GM21717 (cell line): Measurements from ENCODE around the gene KCNT1.

ENCODE experiments used
- ATAC-seq: cut with Tn5 transposase; IDR thresholded peaks from one replicate; pipeline ENCODE4 v1.9.1; 2021; ENCODE audit warnings: mild to moderate bottlenecking, moderate library complexity; ENCODE audit not compliant: unreplicated experiment

The KCNT1 gene

GRCh38 chr9:135743546-135744332 is 41.8 kb downstream of the KCNT1 start:
- ATAC-seq: no peak

- no peak for ATAC-seq
Observed at GRCh38 chr9:135744333-135745070, 42.5 kb downstream of the KCNT1 start.

- no peak for ATAC-seq
Observed at GRCh38 chr9:135745189-135745588, 43.2 kb downstream of the KCNT1 start.

GRCh38 chr9:135745686-135746324 is 43.8 kb downstream of the KCNT1 start:
- ATAC-seq: no peak

- ATAC-seq: no peak
Observed at GRCh38 chr9:135746565-135746964, 44.6 kb downstream of the KCNT1 start.

GRCh38 chr9:135747311-135747710 is 45.3 kb downstream of the KCNT1 start:
- no peak for ATAC-seq

DNA sequence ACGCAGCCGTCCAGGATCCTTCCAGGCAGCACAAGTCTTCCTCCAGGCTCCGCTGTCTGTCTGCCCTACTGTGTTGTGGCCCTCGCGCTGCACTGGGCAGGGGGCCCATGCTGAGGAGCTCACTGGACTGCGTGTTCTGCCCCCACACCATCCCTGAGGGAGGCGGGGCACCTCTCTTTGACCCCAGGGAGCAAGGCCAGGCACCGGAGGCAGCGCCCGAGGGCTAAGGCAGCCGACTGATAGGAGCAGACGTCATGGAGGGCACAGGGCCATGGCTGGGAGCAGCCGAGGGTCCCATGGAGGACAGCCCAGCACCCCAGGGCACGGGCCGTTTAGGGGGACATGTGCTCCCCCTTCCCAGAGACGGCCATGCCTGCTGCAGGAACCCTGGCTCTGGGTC is 46.7 kb downstream of the KCNT1 start:
- no peak for ATAC-seq

GRCh38 chr9:135749171-135750045 is 47.4 kb downstream of the KCNT1 start:
- no peak for ATAC-seq

DNA sequence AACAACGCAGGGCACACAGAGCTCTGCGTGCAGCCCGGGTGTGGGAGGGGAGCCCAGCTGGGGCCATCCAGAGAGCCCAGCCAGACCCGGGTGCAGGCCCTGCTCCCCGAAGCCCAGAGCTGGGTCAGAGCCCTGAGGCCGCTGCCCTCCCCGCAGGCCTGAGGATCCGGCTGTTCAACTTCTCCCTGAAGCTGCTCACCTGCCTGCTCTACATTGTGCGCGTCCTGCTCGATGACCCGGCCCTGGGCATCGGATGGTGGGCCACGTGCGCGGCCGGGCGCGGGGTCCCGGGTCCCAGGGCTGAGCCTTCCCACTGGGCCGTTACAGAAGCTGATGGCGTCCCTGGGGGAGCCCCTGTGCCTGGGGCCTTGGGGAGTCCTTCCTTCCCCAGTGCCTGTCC is 48.8 kb downstream of the KCNT1 start:
- no peak for ATAC-seq

DNA sequence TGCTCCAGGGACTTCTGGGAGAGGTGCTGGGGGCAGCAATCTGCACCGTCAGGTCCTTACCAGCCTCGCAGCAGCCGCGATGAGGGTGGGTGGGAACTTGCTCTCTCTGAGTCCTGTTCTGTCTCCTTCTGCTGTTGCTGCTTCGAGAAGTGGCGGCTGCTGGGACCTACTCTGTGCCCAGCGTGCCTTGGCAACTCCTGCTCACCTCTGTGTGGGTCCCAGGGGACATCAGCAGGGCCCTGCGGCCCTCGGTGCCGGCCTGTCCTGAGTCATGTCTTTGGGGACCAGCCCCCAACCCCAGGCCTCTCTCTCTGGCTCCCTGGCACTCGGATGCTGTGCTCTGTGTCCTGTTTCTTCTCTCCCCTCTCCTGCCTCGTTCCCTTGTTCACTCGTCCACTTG is 49.5 kb downstream of the KCNT1 start:
- ATAC-seq: no peak

- no peak for ATAC-seq
Observed at GRCh38 chr9:135752281-135753204, 50.6 kb downstream of the KCNT1 start.

GRCh38 chr9:135753391-135754105 is 51.6 kb downstream of the KCNT1 start:
- ATAC-seq: no peak

- no peak for ATAC-seq
Observed at GRCh38 chr9:135756576-135756975, 54.6 kb downstream of the KCNT1 start.

DNA sequence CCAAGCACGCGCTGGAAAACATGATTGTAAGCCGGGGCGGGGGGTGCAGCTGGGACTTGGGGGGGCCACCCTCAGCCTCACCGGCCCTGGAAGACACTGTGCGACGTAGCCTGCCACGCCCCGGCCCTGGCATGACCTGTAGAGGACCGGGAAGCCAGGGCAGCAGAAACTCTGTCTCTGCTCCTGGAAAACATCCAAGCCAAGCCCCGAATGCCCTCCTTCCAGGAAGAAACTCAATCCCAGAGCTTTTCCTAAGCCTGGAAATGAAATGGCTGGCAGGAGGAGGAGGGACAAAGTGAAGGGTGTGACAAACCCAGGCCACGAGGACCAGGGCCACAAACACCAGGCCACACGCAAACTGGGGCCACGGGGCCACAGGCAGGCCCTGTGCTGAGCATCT is 55.4 kb downstream of the KCNT1 start:
- no peak for ATAC-seq

DNA sequence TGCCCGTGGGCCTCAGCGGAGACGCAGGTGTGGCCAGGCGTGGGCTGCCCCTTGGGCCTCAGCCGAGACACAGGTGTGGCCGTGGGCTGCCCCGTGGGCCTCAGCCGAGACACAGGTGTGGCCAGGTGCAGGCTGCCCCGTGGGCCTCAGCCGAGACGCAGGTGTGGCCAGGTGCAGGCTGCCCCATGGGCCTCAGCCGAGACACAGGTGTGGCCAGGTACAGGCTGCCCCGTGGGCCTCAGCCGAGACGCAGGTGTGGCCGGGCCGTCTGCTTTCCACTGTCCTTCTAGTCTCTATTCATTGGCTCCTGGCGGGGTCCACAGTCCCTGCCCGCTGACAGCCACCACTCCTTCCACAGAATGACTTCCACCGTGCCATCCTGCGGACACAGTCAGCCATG is 56.1 kb downstream of the KCNT1 start:
- no peak for ATAC-seq

DNA sequence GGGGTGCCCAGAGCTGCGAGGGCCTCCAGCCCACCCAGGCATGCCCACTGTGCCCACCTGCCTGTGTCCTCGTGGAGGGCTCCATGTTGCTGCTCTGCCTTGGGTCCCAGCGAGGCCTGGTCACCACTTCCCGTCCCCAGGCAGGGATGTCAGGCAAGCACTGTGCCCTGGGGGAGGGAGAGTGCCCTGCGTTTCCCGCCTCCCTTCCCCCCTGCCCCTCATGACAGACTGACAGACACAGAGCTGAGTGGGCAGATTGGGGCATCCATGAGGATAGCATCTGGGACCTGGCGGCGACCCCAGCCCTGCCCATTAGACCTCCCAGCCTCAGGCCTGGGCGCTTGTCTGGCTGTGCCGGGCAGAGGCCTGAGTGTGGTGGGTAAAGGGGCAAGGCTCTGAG is 56.9 kb downstream of the KCNT1 start:
- no peak for ATAC-seq

GRCh38 chr9:135759676-135760300 is 57.8 kb downstream of the KCNT1 start:
- no peak for ATAC-seq

DNA sequence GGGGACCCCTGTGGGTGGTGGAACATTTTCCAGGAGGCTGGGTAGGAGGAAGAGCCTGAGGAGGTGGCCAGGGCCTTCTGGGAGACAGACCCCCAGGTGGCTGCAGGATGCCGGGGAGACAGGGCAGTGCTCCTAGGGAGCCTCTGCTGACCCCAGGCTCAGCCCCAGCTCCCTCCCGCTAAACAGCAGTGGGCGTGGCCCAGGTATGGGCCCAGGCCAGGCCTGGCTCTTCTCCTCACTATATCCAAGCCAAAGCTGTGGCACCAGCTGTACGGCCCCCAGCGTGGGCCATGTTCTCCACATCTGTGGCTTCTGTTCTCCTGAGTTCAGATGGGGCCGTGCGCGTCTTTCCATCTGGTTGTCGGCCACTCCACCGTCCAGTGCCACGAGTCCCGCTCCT is 58.5 kb downstream of the KCNT1 start:
- no peak for ATAC-seq
